HK-2 (cell line): ENCODE data around the gene FASLG.
"Not testable (repeated sequence)": the region's sequence is repeated elsewhere in the genome, so short reads cannot be mapped to it uniquely, and the experiment has no call there.

ENCODE experiments used
- DNase-seq: peaks from one replicate; pipeline ENCODE4 v3.0.0-alpha.2; 2018; ENCODE audit not compliant: unreplicated experiment

The FASLG gene

GRCh38 chr1:172680733-172681275 lies 21.9 kb downstream of the FASLG start:
- no peak for DNase-seq

- DNase-seq, result no peak
Observed at GRCh38 chr1:172682812-172683211, 23.9 kb downstream of the FASLG start.

GRCh38 chr1:172686143-172686542 lies 27.2 kb downstream of the FASLG start:
- DNase-seq, result no peak

GRCh38 chr1:172688428-172689085 lies 29.7 kb downstream of the FASLG start:
- not testable (repeated sequence) for DNase-seq

GRCh38 chr1:172690925-172691324 lies 32.0 kb downstream of the FASLG start:
- not testable (repeated sequence) for DNase-seq

GRCh38 chr1:172697534-172698002 lies 38.7 kb downstream of the FASLG start:
- no peak for DNase-seq

GRCh38 chr1:172698224-172698623 lies 39.3 kb downstream of the FASLG start:
- no peak for DNase-seq

- DNase-seq, result peak; percentile 33
Observed at GRCh38 chr1:172699111-172699510, 40.2 kb downstream of the FASLG start.

GRCh38 chr1:172699695-172700227 lies 40.9 kb downstream of the FASLG start:
- DNase-seq, result no peak

- no peak for DNase-seq
Observed at GRCh38 chr1:172700556-172700955, 41.7 kb downstream of the FASLG start.

GRCh38 chr1:172704001-172704400 lies 45.1 kb downstream of the FASLG start:
- no peak for DNase-seq

GRCh38 chr1:172704420-172705210 lies 45.7 kb downstream of the FASLG start:
- DNase-seq, result no peak

- DNase-seq, result no peak
Observed at GRCh38 chr1:172708452-172708851, 49.5 kb downstream of the FASLG start.

GRCh38 chr1:172711558-172711957 lies 52.7 kb downstream of the FASLG start:
- no peak for DNase-seq

GRCh38 chr1:172713466-172713865 lies 54.6 kb downstream of the FASLG start:
- no peak for DNase-seq
